Pancreas (tissue), 10 donors: ENCODE measurements around the gene ARHGAP21. TPM values are rescaled to one million over a fixed set of nuclear protein-coding genes. Genes with fewer than 3 reads are reported as not detected.
"Not testable (repeated sequence)": the region's sequence is repeated elsewhere in the genome, so short reads cannot be mapped to it uniquely, and the experiment has no call there.

Source experiments
- ATAC-seq, 4 donors: fragments of 200-7000 bp; cut with Tn5 transposase; one replicate each; pipeline versions ENCODE4 v1.8.0 to v1.9.1; 2020; ENCODE audit warnings: mild to moderate bottlenecking in 4 of 4, moderate library complexity in 4 of 4
- DNase-seq, 6 donors: peaks; one replicate each; pipeline ENCODE4 v3.0.0-alpha.2; 2020
- FAIRE-seq: peaks from 2 replicates; lab custom pipeline; 2012; peaks lifted over from hg19 to GRCh38; lab: Jason Lieb, UNC
- H3K27ac ChIP-seq, 4 donors: fragments of 200-600 bp; sonication (generic); 1 replicate in 3 of 4; 2 replicates in 1 of 4; pipeline versions ENCODE4 v1.5.0 to v1.8.0; 2020
- H3K27me3 ChIP-seq, 4 donors: fragments of 200-600 bp; one replicate each; pipeline ENCODE4 v1.8.0; 2021
- H3K36me3 ChIP-seq, 3 donors: fragments of 200-600 bp; sonication (generic) in 1 of 3; one replicate each; pipeline versions ENCODE4 v1.5.0 to v1.8.0; 2020 to 2021
- H3K4me1 ChIP-seq, 3 donors: fragments of 200-600 bp; one replicate each; pipeline ENCODE4 v1.8.0; 2021
- H3K4me3 ChIP-seq, 4 donors: fragments of 200-600 bp; sonication (generic) in 2 of 4; one replicate each; pipeline versions ENCODE4 v1.5.0 to v1.8.0; 2020 to 2021
- H3K9me3 ChIP-seq, 4 donors: fragments of 200-600 bp; one replicate each; pipeline ENCODE4 v1.8.0; 2021
- WGBS, 2 donors: extraction: QIAGEN DNeasy Blood & Tissue Kit; methylation state at CpG; one replicate each; pipeline ENCODE4 v1.1.7; 2013; 5-methylcytosine and 5-hydroxymethylcytosine counted together
- intact Hi-C, 3 donors: fragments of 100-400 bp; cut with DNase I; formaldehyde crosslinking; loops; one replicate each; pipeline versions ENCODE4 v1.11.1 to v1.14.2; 2022
- polyA plus RNA-seq, 2 donors: library from polyadenylated mRNA; stranded (reverse); fragments of 200-250 nt; gene quantifications; one replicate each; pipeline ENCODE4 v1.2.3, GENCODE V29; 2013
- total RNA-seq, 6 donors: library from RNA; stranded (reverse); fragmentation: NEBNext Ultra II Directional in 4 of 6; extraction: Animal tissue kit (Norgen Biotek cat#: 25700) in 4 of 6; gene quantifications; one replicate each; pipeline versions ENCODE4 v1.2.1 to v1.2.4, GENCODE V29; 2021 to 2023
- TF ChIP-seq, protein P1 (sequence below), 4 donors: fragments of 200-600 bp; sonication (generic) in 3 of 4; IDR thresholded peaks; one replicate each; pipeline versions ENCODE4 v1.5.0 to v1.8.0; 2021; ENCODE audit warnings: antibody characterized with exemption in 4 of 4
- donor health status: healthy with polysubstance abuse.
- donor health status: DM: no; HTN: no; CAD: no; lungs with moderate emphysema.
- donor health status: DM: no; HTN: no; CAD: no.
- donor health status: control.
- donor health status: control.
- donor health status: Bipolar disorder and iron deficiency.
- donor health status: DM: yes; HTN: yes; CAD: no.
- donor health status: DM: no; HTN: no; CAD: no.
- donor health status: DM: no; HTN: no; CAD: no.
- donor health status: DM: yes; HTN: yes; CAD: no.

The ARHGAP21 gene
- total and polyA plus RNA-seq, 8 donors, result 11.0 to 42.1 (median 25.2) TPM

DNA sequence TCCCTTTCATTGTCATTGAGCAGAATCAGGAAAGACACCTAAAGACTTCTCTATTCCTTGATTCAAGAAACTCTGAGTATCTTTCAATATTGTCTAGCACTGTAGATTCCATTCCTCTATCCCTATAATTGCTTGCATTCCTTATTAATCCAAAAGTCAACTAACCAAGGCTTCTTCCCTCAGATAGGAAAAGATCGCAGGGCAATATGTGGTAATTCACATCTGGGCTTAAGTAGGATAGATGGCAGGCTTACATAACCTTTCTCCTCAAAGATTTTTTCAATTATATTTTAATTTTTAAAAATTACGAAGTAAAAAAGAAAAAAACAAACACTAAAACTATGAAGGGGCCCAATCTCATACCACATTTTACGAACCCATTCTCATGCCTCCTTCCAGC is 7.1 kb upstream of the ARHGAP21 start:
- TF ChIP-seq, protein P1, sequence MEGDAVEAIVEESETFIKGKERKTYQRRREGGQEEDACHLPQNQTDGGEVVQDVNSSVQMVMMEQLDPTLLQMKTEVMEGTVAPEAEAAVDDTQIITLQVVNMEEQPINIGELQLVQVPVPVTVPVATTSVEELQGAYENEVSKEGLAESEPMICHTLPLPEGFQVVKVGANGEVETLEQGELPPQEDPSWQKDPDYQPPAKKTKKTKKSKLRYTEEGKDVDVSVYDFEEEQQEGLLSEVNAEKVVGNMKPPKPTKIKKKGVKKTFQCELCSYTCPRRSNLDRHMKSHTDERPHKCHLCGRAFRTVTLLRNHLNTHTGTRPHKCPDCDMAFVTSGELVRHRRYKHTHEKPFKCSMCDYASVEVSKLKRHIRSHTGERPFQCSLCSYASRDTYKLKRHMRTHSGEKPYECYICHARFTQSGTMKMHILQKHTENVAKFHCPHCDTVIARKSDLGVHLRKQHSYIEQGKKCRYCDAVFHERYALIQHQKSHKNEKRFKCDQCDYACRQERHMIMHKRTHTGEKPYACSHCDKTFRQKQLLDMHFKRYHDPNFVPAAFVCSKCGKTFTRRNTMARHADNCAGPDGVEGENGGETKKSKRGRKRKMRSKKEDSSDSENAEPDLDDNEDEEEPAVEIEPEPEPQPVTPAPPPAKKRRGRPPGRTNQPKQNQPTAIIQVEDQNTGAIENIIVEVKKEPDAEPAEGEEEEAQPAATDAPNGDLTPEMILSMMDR (IDR thresholded peaks at IDR 0.05), result no peak
- H3K4me3 ChIP-seq, result no peak overlapping the region

DNA sequence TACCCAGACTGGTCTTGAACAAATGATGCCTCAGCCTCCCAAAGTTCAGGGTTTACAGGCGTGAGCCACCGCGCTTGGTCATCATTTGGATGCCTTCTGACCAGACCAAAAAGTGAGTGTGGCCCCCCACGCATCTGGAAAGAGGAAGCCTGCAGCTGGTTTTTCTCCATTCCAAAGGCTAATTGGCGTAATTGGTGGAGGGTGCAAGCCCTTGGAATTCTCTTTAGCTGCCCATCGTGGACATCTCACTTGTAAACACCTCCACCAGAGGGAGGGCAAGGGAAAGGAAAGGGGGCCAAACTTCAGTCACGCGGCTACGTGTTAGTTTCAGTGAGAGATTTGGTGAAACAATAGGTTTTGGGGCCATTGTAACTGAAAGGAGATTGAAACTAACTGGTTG is 4.1 kb upstream of the ARHGAP21 start:
- Histone ChIP-seq H3K27ac (no peak overlapping the region), H3K4me3 (no peak overlapping the region), H3K27me3 (no peaks in the 10 kb centered on the region), H3K4me1 (no peaks in the 10 kb centered on the region), H3K9me3 (no peaks in the 10 kb centered on the region), H3K36me3 (no peaks in the 10 kb centered on the region)
- intact Hi-C loops, result no loop called here
- 83 to 86% methylated on average over 9 of the region's 9 CpGs for WGBS, 2 donors
- FAIRE-seq (no peak), ATAC-seq (no peak), DNase-seq (no peak)
- TF ChIP-seq, protein P1 (IDR thresholded peaks at IDR 0.05), result no peak

More for the DNA sequence above, 7.1 kb upstream of the ARHGAP21 start:
- intact Hi-C loops, result no loop called here
- FAIRE-seq (no peak), DNase-seq (no peak), ATAC-seq (no peak)
- H3K9me3 ChIP-seq, result no peaks in the 10 kb centered on the region
- no peak overlapping the region for H3K27ac ChIP-seq
- WGBS, 2 donors, result 89 to 92% methylated on average over 3 of the region's 3 CpGs
- no peaks in the 10 kb centered on the region for H3K27me3 ChIP-seq
- H3K36me3 ChIP-seq, result no peaks in the 10 kb centered on the region
- no peaks in the 10 kb centered on the region for H3K4me1 ChIP-seq

DNA sequence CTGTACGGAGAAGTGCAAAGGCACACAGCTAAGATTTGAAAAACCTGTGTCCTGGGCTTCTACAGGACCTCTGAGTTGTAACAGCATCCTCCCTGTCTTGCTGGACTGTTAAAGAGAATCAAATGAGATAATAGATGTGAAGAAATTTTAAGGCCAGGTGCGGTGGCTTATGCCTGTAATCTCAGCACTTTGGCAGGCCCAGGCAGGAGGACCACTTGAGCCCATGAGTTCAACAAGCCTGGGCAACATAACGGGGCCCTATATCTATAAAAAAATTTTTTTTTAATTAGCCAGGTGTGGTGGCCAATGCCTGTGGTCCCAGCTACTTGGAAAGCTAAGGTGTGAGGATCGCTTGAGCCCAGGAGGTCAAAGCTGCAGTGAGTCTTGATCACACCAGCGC is 2.9 kb upstream of the ARHGAP21 start:
- 90 to 93% methylated on average over 5 of the region's 5 CpGs for WGBS, 2 donors
- no peaks in the 10 kb centered on the region for H3K36me3 ChIP-seq

DNA sequence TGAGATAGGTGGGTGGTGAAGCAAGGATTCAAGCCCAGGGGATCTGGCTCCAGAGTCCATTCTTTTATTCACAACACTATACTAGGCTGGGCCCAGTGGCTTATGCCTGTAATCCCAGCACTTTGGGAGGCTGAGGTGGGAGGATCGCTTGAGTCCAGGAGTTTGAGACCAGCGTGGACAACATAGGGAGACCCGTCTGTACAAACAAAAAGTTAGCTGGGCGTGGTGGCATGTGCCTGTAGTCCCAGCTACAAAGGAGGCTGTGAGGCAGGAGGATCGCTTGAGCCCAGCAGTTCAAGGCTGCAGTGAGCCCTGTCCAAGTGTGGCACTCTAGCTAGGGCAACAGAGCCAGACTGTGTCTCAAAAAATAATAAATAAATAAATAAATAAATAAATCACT is 2.3 kb upstream of the ARHGAP21 start:
- 87 to 91% methylated on average over 5 of the region's 5 CpGs for WGBS, 2 donors
- H3K27ac ChIP-seq, H3K36me3 ChIP-seq, H3K4me1 ChIP-seq, ATAC-seq, DNase-seq, FAIRE-seq, H3K4me3 ChIP-seq, H3K9me3 ChIP-seq, H3K27me3 ChIP-seq, intact Hi-C loops: not testable (repeated sequence)

More for the DNA sequence above, 2.9 kb upstream of the ARHGAP21 start:
- ATAC-seq, result no peak
- Histone ChIP-seq H3K27ac (no peak overlapping the region), H3K4me1 (no peaks in the 10 kb centered on the region), H3K9me3 (no peaks in the 10 kb centered on the region), H3K27me3 (no peaks in the 10 kb centered on the region), H3K4me3 (no peak overlapping the region)
- no peak for DNase-seq
- no peak for FAIRE-seq
- TF ChIP-seq, protein P1 (IDR thresholded peaks at IDR 0.05), result no peak
- intact Hi-C loops, result no loop called here

DNA sequence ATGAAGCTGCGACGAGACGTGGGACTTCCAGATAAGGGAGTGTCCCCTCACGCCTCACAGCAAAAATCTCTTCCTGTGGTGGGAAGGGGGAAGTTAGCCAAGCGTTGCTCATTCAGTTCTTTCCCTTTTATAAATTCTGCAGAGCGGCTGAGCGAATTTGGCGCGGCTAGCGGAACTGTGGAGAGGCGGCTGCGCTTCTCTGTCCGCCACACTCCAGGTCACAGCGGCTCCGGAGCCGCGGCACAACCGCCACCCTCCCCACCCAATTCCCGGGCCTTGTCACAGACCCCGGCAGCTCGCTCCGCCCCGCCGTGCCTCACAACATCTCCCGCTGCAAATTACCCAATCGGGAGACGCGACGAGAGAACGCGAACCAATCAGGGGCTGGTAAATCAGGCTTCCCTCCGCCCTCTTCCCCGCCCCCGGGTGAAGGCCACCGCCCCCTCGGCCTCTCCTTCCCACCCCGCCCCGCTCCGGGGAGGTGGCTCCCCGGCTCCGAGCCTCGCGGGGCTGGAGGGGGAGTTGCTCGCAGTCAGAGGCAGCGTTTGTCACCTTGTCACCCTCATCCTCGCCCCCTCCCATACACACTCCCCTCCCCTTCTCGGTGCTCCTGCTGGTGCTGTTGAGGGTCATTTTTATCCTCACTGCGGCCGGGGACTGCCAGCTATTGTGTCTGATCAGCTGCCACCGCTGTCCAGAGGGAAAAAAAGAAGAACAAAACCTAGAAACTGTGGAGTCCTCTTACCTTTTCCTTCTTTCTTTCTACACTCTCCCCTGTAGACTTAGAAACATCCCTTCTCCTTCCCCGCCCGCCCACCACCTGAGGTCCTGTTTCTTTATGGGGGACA is 918 bp upstream of the ARHGAP21 start:
- TF ChIP-seq, protein P1 (IDR thresholded peaks at IDR 0.05), result no peak
- 1 to 2% methylated on average over 41 to 52 of the region's 52 CpGs for WGBS, 2 donors
- no peaks in the 10 kb centered on the region for H3K36me3 ChIP-seq
- H3K9me3 ChIP-seq, result no peaks in the 10 kb centered on the region
- intact Hi-C loops, result no loop called here
- DNase-seq (peak; percentile 96 to 98 (median 97)), ATAC-seq (peak; percentile 86 to 95 (median 90)), FAIRE-seq (no peak)
- no peaks in the 10 kb centered on the region for H3K27me3 ChIP-seq
- peak overlapping the region; percentile 52 to 73 (median 62) for H3K4me3 ChIP-seq
- peak overlapping the region; percentile 89 to 97 (median 92) for H3K27ac ChIP-seq
- peaks cover 3 to 9% (median 7%) of the 10 kb centered on the region in 3 donors for H3K4me1 ChIP-seq
